Activated CD8-positive, alpha-beta T cell treated with anti-CD3 and anti-CD28 coated beads for 36 hours (primary cell): Measurements from ENCODE around the gene CEP131. TPM values are rescaled to one million over a fixed set of nuclear protein-coding genes. Genes with fewer than 3 reads are reported as not detected.

Experiments
- ATAC-seq: fragments of 200-7000 bp; cut with Tn5 transposase; one replicate; pipeline ENCODE4 v1.10.0; 2021; ENCODE audit warnings: mild to moderate bottlenecking, moderate library complexity
- CTCF ChIA-PET: fragments of 350-600 bp; sonication (Branson Sonifier 250); formaldehyde crosslinking; loops from one replicate; lab custom pipeline; 2021; ENCODE audit warnings: antibody characterized with exemption; lab: Charles Lee
- POLR2A ChIA-PET: fragments of 350-600 bp; sonication (Branson Sonifier 250); formaldehyde crosslinking; loops from one replicate; lab custom pipeline; 2021; ENCODE audit warnings: antibody characterized with exemption; lab: Charles Lee
- DNase-seq: peaks from one replicate; pipeline ENCODE4 v3.0.0-alpha.2; 2020
- H3K27ac Mint-ChIP-seq: one replicate; pipeline ENCODE4 v1.8.0; 2021; ENCODE audit warnings: mild to moderate bottlenecking, mixed read lengths
- H3K27me3 Mint-ChIP-seq: one replicate; pipeline ENCODE4 v1.8.0; 2021; ENCODE audit warnings: mixed read lengths
- H3K36me3 Mint-ChIP-seq: one replicate; pipeline ENCODE4 v1.8.0; 2021; ENCODE audit warnings: low read depth, mixed read lengths
- H3K4me1 Mint-ChIP-seq: one replicate; pipeline ENCODE4 v1.8.0; 2021; ENCODE audit warnings: low read depth, mixed read lengths
- H3K4me3 Mint-ChIP-seq: one replicate; pipeline ENCODE4 v1.8.0; 2021; ENCODE audit warnings: mild to moderate bottlenecking, moderate library complexity, mixed read lengths
- H3K9me3 Mint-ChIP-seq: one replicate; pipeline ENCODE4 v1.8.0; 2021; ENCODE audit warnings: mixed read lengths
- intact Hi-C: fragments of 100-400 bp; cut with micrococcal nuclease; formaldehyde crosslinking; loops from one replicate; pipeline ENCODE4 v1.10.0; 2022
- total RNA-seq, 2 experiments: library from RNA; stranded (reverse); gene quantifications; one replicate each; pipeline ENCODE4 v1.2.3, GENCODE V29; 2021
- TF ChIP-seq, protein P1 (sequence below): fragments of 200-600 bp; IDR thresholded peaks from one replicate; pipeline ENCODE4 v1.8.0; 2022; ENCODE audit warnings: antibody characterized with exemption, mild to moderate bottlenecking

Gene CEP131
- total RNA-seq, 2 experiments from 2014 or later: 7.9 to 10.9 TPM

DNA sequence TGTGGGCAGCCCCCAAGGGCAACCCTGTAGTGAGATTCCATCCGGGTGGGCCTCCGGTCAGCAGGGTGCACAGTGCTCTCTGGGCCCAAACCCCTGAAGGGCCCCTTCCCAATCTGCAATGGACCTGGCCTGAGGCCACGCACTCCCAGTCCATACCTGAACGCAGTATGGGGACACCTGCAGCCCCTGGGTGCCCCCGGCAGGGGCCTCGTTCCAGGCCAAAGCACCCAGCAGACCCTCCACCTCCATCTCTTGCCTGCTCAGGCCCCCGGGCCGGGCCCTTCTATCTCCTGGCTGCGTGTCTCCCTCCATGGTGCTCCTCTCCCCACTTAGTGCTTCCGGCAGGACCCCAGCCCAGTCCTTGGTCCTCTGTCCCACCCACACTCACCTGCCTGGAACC is 39.4 kb downstream of the CEP131 start:
- Mint-ChIP-seq H3K4me3 (no peak overlapping the region), H3K4me1 (no peaks in the 10 kb centered on the region), H3K27me3 (no peaks in the 10 kb centered on the region), H3K9me3 (no peaks in the 10 kb centered on the region), H3K27ac (no peak overlapping the region), H3K36me3 (no peaks in the 10 kb centered on the region)
- POLR2A ChIA-PET: no interaction called here
- CTCF ChIA-PET: no interaction called here
- ATAC-seq: no peak
- TF ChIP-seq, protein P1, sequence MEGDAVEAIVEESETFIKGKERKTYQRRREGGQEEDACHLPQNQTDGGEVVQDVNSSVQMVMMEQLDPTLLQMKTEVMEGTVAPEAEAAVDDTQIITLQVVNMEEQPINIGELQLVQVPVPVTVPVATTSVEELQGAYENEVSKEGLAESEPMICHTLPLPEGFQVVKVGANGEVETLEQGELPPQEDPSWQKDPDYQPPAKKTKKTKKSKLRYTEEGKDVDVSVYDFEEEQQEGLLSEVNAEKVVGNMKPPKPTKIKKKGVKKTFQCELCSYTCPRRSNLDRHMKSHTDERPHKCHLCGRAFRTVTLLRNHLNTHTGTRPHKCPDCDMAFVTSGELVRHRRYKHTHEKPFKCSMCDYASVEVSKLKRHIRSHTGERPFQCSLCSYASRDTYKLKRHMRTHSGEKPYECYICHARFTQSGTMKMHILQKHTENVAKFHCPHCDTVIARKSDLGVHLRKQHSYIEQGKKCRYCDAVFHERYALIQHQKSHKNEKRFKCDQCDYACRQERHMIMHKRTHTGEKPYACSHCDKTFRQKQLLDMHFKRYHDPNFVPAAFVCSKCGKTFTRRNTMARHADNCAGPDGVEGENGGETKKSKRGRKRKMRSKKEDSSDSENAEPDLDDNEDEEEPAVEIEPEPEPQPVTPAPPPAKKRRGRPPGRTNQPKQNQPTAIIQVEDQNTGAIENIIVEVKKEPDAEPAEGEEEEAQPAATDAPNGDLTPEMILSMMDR: no peak
- no peak for DNase-seq
- intact Hi-C loops: no loop called here

DNA sequence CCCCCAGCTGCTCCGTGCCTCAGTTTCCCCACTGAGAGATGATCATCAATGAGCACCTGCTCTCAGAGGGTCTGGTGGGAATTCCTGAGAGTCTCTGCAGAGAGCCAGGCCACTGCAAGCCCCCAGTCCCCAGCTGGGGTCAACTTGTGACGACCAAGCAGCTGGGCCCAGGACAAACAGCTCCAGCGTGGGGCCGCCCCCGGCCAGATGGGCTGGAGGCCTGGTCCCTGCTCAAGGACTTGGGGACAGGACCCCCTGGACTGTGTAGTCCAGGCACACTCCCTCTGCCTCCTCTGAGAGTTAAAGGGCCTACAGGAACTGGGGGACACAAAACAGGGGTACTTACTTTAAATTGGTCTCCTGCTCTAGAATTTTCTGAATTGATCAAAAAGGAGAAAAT is 40.2 kb downstream of the CEP131 start:
- DNase-seq (no peak), ATAC-seq (no peak)
- ChIA-PET POLR2A (no interaction called here), CTCF (no interaction called here)
- Mint-ChIP-seq H3K27me3 (no peaks in the 10 kb centered on the region), H3K4me3 (no peak overlapping the region), H3K27ac (no peak overlapping the region), H3K36me3 (no peaks in the 10 kb centered on the region), H3K4me1 (no peaks in the 10 kb centered on the region), H3K9me3 (no peaks in the 10 kb centered on the region)
- TF ChIP-seq, protein P1: no peak
- intact Hi-C loops: no loop called here

DNA sequence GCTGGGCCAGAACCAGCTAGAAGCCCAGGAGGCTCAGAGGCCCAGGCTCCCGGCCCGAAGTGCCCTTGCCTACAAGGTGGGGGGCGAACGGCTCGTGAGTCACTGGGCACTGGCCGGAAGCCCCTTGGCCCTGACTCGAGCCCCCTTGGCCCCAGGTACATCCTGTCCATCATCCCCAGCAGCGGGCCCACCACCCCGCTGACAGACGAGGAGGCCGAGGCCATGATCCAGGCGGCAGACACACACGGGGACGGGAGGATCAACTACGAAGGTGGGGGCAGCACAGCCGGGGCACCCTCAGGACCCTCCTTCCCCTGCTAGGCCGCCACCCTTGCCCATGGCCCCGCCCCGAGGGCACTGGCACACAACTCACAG is 41.0 kb downstream of the CEP131 start:
- Mint-ChIP-seq H3K27ac (no peak overlapping the region), H3K4me1 (no peaks in the 10 kb centered on the region), H3K36me3 (no peaks in the 10 kb centered on the region), H3K9me3 (no peaks in the 10 kb centered on the region), H3K27me3 (no peaks in the 10 kb centered on the region), H3K4me3 (no peak overlapping the region)
- intact Hi-C loops: no loop called here
- DNase-seq (no peak), ATAC-seq (no peak)
- POLR2A ChIA-PET: no interaction called here
- TF ChIP-seq, protein P1: no peak
- CTCF ChIA-PET: no interaction called here

DNA sequence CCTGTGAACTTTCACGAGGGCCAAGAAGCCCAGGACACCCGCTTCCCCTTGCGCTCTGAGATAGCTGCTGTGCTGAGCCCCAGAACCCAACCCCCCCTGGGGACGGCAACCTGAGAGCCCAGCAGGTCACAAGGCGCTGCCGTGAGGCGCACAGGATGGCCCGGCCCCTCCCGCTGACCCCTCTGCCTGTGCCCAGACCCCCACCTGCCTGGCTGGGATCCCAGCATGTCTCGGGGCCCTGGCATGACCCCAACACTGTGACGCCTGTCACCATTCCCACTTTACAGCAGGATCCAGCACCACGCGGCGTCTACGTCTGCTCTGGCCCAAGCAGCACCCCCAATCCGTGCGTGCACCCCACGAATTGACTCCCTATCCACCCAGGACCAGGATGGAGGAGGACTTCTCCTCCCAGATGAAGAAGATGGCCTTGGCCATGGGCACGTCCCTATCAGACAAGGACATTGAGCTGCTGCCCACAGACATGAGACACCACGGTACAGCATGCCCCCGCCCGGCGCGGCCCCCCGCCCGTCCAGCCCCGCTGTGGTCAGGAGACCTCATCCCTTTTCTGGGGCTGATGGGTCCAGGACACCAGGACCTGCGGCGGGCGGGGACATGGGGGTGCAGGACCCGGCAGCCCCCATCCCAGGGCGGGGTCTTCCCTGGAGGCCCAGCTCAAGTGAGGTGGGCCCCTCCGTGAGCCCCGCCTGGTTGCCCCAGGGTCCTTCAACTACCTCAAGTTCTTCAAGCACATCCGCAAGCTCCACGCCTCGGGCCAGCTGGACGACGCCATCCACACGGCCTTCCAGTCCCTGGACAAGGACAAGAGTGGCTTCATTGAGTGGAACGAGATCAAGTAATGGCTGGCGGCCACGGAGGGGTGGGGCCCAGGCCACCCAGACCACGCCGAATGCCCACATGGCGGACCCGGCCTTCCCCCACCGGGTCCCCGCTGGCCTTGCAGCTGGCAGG is 41.6 kb downstream of the CEP131 start:
- CTCF ChIA-PET: no interaction called here
- Mint-ChIP-seq H3K36me3 (no peaks in the 10 kb centered on the region), H3K27ac (no peak overlapping the region), H3K4me1 (no peaks in the 10 kb centered on the region), H3K4me3 (no peak overlapping the region), H3K27me3 (no peaks in the 10 kb centered on the region), H3K9me3 (no peaks in the 10 kb centered on the region)
- POLR2A ChIA-PET: interaction anchor here (0.6 kb wide), 1 partner anchor 130 kb away, joined by 3 read pairs; no protein-coding TSS in a partner anchor
- ATAC-seq (no peak), DNase-seq (no peak)
- TF ChIP-seq, protein P1: no peak
- intact Hi-C loops: no loop called here

DNA sequence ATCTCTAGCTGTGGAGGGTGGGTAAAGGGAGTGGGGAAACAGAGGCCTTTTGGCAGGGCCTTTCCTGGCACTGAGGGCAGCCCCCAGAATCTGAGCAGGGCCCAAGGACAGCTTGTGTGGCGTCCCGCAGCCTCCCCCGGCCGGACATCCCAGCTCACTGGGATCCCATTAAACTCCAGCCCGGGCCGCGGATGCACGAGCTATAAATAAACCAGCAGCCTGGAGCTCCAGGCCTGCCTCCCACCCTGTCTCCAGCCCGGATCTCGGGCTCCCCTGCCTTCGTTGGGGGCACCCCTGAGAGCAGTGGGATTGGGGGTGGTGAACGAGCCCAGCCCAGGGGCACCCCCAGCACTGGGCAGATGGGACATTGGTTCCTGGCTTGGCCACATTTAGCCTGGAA is 42.9 kb downstream of the CEP131 start:
- POLR2A ChIA-PET: no interaction called here
- DNase-seq (no peak), ATAC-seq (no peak)
- H3K36me3 Mint-ChIP-seq: no peaks in the 10 kb centered on the region
- no peak overlapping the region for H3K27ac Mint-ChIP-seq
- TF ChIP-seq, protein P1: no peak
- intact Hi-C loops: no loop called here
- H3K4me1 Mint-ChIP-seq: no peaks in the 10 kb centered on the region
- H3K9me3 Mint-ChIP-seq: no peaks in the 10 kb centered on the region
- CTCF ChIA-PET: no interaction called here
- H3K27me3 Mint-ChIP-seq: no peaks in the 10 kb centered on the region
- no peak overlapping the region for H3K4me3 Mint-ChIP-seq
